Psoas muscle (tissue), 8 donors: ENCODE results near the gene SAE1. TPM values are rescaled to one million over a fixed set of nuclear protein-coding genes. Genes with fewer than 3 reads are reported as not detected.
A peak's percentile ranks its signal among the peaks of the same experiment; 100 is the strongest.

Source experiments
- ATAC-seq, 4 donors: fragments of 200-7000 bp; cut with Tn5 transposase; one replicate each; pipeline ENCODE4 v1.9.1; 2020; ENCODE audit warnings: moderate library complexity in 3 of 4, mild to moderate bottlenecking in 2 of 4
- DNase-seq, 2 donors: peaks; one replicate each; pipeline ENCODE4 v3.0.0-alpha.2; 2020
- H3K27ac ChIP-seq: fragments of 200-600 bp; one replicate; pipeline ENCODE4 v1.8.0; 2022
- H3K27me3 ChIP-seq, 3 donors: fragments of 200-600 bp in 1 of 3; one replicate each; pipeline versions ENCODE4 v1.6.1 to v1.8.0; 2013 to 2022; ENCODE audit warnings: low read length in 2 of 3, mild to moderate bottlenecking in 2 of 3, moderate library complexity in 1 of 3; ENCODE audit not compliant: insufficient read depth in 3 of 3
- H3K36me3 ChIP-seq, 2 donors: fragments of 200-600 bp in 1 of 2; one replicate each; pipeline versions ENCODE4 v1.6.1 to v1.8.0; 2013 to 2022; ENCODE audit warnings: low read depth in 1 of 2, mild to moderate bottlenecking in 1 of 2, moderate library complexity in 1 of 2; ENCODE audit not compliant: insufficient read depth in 1 of 2
- H3K4me1 ChIP-seq: fragments of 200-600 bp; one replicate; pipeline ENCODE4 v1.8.0; 2022
- H3K4me3 ChIP-seq: fragments of 200-600 bp; one replicate; pipeline ENCODE4 v1.8.0; 2022; ENCODE audit warnings: mild to moderate bottlenecking
- H3K9me3 ChIP-seq: fragments of 200-600 bp; one replicate; pipeline ENCODE4 v1.8.0; 2022
- CTCF ChIP-seq: fragments of 200-600 bp; IDR thresholded peaks from one replicate; pipeline ENCODE4 v1.8.0; 2022; ENCODE audit warnings: antibody characterized with exemption
- WGBS, 3 donors: extraction: QIAGEN DNeasy Blood & Tissue Kit; methylation state at CpG; one replicate each; pipeline versions ENCODE4 v1.1.6 to v1.1.7; 2013; 5-methylcytosine and 5-hydroxymethylcytosine counted together
- intact Hi-C, 2 donors: fragments of 100-400 bp; cut with DNase I; formaldehyde crosslinking; loops; one replicate each; pipeline versions ENCODE4 v1.11.0 to v1.14.2; 2022
- polyA plus RNA-seq, 3 donors: library from polyadenylated mRNA; stranded (reverse); fragments of 200-250 nt; gene quantifications; one replicate each; pipeline ENCODE4 v1.2.3, GENCODE V29; 2013
- total RNA-seq, 4 donors: library from RNA; stranded (reverse); fragmentation: NEBNext Ultra II Directional in 2 of 4; extraction: Animal tissue kit (Norgen Biotek cat#: 25700) in 2 of 4; gene quantifications; one replicate each; pipeline versions ENCODE4 v1.2.1 to v1.2.4, GENCODE V29; 2021 to 2023
- donor health status: healthy with polysubstance abuse.
- donor health status: DM: no; HTN: no; CAD: no; lungs with moderate emphysema.
- donor health status: Bipolar disorder and iron deficiency.
- donor health status: healthy.
- donor health status: DM: yes; HTN: yes; CAD: no.
- donor health status: DM: no; HTN: no; CAD: no.
- donor health status: DM: no; HTN: no; CAD: no.
- donor health status: DM: yes; HTN: yes; CAD: no.

The SAE1 gene
- total and polyA plus RNA-seq, 7 donors = 30.7 to 63.4 (median 42.0) TPM

- intact Hi-C loops = loop anchor here (5.0 kb wide), 2 partner anchors 35 to 95 kb away; no protein-coding TSS in a partner anchor
- ATAC-seq (peak; percentile 65 to 88 (median 74)), DNase-seq (peak in 1 of 2 donors; percentile 32)
- peak overlapping the region; percentile 72 for H3K27ac ChIP-seq
- 19 to 30% (median 28%) methylated on average over 10 of the region's 10 CpGs for WGBS, 3 donors
- H3K4me1 ChIP-seq = peaks cover 20% of the 10 kb centered on the region
- H3K9me3 ChIP-seq = no peaks in the 10 kb centered on the region
- H3K36me3 ChIP-seq = peaks cover 2 to 45% of the 10 kb centered on the region in 2 donors
- peak; percentile 5 for TF ChIP-seq CTCF
- H3K4me3 ChIP-seq = peak overlapping the region; percentile 22
- no peaks in the 10 kb centered on the region for H3K27me3 ChIP-seq
Measured at GRCh38 chr19:47157431-47158321, 27.0 kb downstream of the SAE1 start.

- peaks cover 20% of the 10 kb centered on the region for H3K4me1 ChIP-seq
- peaks cover 0 to 38% of the 10 kb centered on the region in 2 donors for H3K36me3 ChIP-seq
- no peaks in the 10 kb centered on the region for H3K27me3 ChIP-seq
- peak overlapping the region; percentile 22 for H3K4me3 ChIP-seq
- H3K9me3 ChIP-seq = no peaks in the 10 kb centered on the region
- no peak for DNase-seq
- TF ChIP-seq CTCF = no peak
- intact Hi-C loops = loop anchor here (5.0 kb wide), 2 partner anchors 34 to 94 kb away; no protein-coding TSS in a partner anchor
- ATAC-seq = peak in 3 of 4 donors; percentile 16 to 45 (median 29)
- 45 to 49% (median 48%) methylated on average over 8 of the region's 8 CpGs for WGBS, 3 donors
- peak overlapping the region; percentile 72 for H3K27ac ChIP-seq
Measured at GRCh38 chr19:47158367-47158791, 27.7 kb downstream of the SAE1 start.

GRCh38 chr19:47158879-47159503 is 28.4 kb downstream of the SAE1 start:
- no peak for TF ChIP-seq CTCF
- peak overlapping the region; percentile 22 for H3K4me3 ChIP-seq
- H3K9me3 ChIP-seq = no peaks in the 10 kb centered on the region
- H3K27me3 ChIP-seq = no peaks in the 10 kb centered on the region
- peaks cover 20% of the 10 kb centered on the region for H3K4me1 ChIP-seq
- no peak for ATAC-seq
- H3K27ac ChIP-seq = peak overlapping the region; percentile 72
- no peak for DNase-seq
- peaks cover 0 to 32% of the 10 kb centered on the region in 2 donors for H3K36me3 ChIP-seq
- 82 to 88% (median 83%) methylated on average over 7 of the region's 7 CpGs for whole genome bisulfite sequencing, 3 donors
- intact Hi-C loops = loop anchor here (5.0 kb wide), 2 partner anchors 33 to 93 kb away; no protein-coding TSS in a partner anchor

GRCh38 chr19:47161876-47162489 is 31.3 kb downstream of the SAE1 start:
- DNase-seq = no peak
- Histone ChIP-seq H3K27me3 (no peaks in the 10 kb centered on the region), H3K4me3 (no peak overlapping the region), H3K9me3 (no peaks in the 10 kb centered on the region), H3K27ac (no peak overlapping the region), H3K4me1 (peaks cover 19% of the 10 kb centered on the region), H3K36me3 (peaks cover 0 to 14% of the 10 kb centered on the region in 2 donors)
- ATAC-seq = no peak
- intact Hi-C loops = no loop called here
- 76 to 80% (median 78%) methylated on average over 3 of the region's 3 CpGs for WGBS, 3 donors
- TF ChIP-seq CTCF = no peak
